Stimulated activated CD4-positive, alpha-beta T cell treated with anti-CD3 and anti-CD28 coated beads, Interleukin-4, amount 100 ng/mL, for 4 hours (primary cell): ENCODE results near the gene ACP2.
"Not testable (repeated sequence)": the region's sequence is repeated elsewhere in the genome, so short reads cannot be mapped to it uniquely, and the experiment has no call there.

ENCODE experiments used
- DNase-seq, 2 experiments: peaks; one replicate each; pipeline ENCODE4 v3.0.0-alpha.2; 2020

Gene ACP2

DNA sequence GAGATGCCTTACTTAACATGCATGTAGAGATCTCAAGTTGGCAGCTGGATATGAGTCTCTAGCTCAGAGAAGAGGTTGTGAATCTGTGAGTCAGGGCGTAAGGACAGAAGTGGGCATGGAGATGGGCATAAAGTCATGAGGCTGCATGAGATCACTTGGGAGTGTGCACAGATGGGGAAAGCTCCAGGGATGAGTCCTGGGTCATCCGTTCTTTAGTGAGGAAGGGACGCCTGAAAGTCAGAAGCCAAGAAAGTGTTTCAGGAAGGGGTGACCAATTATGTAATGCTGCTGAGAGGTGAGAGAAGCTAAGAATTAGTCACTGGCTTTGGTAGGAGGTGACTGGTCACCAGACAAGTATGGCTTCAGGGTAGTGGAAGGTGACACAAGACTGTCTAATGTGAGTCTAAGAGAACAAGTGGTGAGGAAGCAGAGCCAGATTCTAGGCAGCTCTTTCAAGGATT, 6.7 kb downstream of the ACP2 start:
- no peak for DNase-seq

- no peak for DNase-seq
Observed at GRCh38 chr11:47239852-47240251, 8.8 kb downstream of the ACP2 start.

DNA sequence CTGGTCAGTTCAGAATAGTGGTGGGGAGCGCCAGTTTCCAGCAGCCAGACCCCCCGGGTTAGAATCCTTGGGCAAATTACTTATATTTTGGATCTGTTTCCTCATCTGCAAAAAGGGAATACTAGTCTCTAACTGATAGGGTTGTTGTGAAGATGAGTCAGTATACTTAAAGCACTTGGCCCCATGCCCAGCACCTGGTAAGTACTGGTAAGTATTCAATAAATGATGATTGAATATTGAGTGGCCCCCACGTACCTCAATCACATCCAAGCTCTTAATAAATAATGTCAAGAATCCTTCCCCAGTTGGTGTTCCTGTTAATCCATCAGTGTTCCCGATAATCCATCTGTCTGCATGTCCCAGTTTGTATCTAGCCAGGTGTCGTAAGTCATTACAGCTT, 12.1 kb downstream of the ACP2 start:
- no peak for DNase-seq

- no peak for DNase-seq
Observed at GRCh38 chr11:47235163-47235562, 13.5 kb downstream of the ACP2 start.

DNA sequence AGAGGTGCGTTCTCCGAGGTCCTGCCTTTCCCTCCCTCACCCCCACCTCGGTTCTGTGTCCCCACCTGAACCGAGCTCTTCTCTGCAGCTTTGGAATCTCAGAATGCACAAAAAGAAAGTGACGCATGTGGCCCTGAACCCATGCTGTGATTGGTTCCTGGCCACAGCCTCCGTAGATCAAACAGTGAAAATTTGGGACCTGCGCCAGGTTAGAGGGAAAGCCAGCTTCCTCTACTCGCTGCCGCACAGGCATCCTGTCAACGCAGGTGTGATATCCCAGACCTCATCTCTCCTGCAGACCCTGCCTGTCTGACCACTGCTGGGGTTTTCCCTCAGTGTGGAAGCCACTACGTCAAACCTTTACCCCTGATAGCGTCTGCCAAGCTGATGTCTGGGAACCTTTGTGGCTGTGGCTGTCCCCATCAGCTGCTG, 13.9 kb downstream of the ACP2 start:
- DNase-seq, result peak; percentile 20 to 44

DNA sequence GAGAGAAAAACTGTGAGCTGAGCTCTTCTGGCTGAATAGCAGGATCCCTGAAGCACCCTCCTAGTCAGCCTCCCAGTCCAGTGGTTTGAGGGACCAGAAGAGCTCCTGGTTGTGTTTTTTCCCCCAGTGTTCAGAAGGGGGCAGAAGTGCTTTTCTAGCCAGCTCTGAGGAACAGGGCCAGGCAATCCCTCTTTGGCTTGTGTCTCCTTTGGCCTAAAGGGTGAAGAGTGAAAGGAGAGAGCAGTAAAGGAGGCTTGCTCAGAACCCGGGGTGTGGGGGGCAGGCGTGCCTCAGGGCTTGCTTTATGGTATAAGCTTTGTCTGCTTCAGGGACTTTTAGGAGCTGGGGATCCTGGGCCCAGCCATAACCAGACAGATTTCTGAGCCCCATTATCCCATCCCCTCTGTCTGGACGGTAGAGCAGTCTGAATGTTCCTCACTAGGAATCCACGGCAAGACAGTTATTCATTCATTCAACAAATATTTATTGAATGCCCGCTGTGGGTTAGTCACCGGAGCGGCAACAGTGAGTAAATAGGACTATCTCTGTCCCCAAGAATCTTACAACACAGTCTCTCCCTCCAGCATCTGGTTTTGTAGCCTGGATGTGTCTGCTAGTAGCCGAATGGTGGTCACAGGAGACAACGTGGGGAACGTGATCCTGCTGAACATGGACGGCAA, 14.5 kb downstream of the ACP2 start:
- DNase-seq, result no peak

- DNase-seq, result no peak
Observed at GRCh38 chr11:47233051-47233450, 15.6 kb downstream of the ACP2 start.

DNA sequence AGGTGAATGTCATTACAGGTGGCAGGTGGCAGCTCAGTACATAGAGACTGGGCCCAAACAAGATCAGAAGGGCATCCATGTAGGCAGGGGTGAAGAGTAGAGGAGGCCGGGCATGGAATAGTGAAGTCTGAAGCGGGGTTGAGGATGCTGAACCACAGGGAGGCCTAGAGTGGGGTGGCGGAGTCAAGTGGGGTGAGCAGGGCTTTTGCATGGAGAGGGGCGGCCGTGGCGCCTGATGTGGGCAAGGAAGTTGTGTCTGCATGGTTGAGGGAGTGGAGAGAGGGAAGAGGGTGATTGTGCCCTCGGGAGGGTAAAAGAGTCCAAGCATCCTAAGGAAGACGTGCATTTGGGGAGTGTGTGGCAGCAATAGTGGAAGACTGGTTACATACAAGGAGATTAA, 19.5 kb downstream of the ACP2 start:
- DNase-seq, result no peak

DNA sequence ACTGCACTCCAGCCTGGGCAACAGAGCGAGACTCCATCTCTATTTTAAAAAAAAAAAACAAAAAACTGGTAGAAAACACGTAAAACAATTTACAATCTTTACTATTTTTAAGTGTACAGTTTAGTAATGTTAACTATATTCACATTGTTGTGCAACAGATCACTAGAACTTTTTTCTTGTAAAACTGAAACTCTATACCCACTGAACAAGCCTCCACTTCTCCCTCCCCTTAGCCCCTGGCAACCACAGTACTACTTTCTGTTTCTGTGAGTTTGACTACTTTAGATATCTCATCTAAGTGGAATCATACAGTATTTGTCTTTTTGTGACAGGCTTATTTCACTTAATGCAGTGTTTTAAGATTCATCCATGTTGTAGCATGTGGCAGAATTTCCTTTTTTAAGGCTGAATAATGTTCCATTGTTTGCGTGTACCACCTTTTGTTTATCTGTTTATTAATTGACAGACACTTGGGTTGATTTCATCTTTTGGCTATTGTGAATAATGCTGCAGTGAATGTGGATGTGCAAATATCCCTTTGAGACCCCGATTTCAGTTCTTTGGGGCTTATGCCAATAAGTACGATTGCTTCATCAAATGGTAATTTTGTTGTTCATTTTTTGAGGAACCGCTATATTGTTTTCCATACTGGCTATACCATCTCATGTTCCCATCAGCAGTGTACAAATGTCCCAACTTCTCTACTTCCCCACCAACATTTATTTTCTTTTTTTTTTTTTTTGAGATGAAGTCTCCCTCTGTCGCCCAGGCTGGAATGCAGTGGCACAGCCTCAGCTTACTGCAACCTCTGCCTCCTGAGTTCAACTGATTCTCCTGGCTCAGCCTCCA, 22.8 kb downstream of the ACP2 start:
- DNase-seq, result no peak

GRCh38 chr11:47222696-47223095, 25.9 kb downstream of the ACP2 start:
- no peak for DNase-seq

- no peak for DNase-seq
Observed at GRCh38 chr11:47220401-47220821, 28.2 kb downstream of the ACP2 start.

DNA sequence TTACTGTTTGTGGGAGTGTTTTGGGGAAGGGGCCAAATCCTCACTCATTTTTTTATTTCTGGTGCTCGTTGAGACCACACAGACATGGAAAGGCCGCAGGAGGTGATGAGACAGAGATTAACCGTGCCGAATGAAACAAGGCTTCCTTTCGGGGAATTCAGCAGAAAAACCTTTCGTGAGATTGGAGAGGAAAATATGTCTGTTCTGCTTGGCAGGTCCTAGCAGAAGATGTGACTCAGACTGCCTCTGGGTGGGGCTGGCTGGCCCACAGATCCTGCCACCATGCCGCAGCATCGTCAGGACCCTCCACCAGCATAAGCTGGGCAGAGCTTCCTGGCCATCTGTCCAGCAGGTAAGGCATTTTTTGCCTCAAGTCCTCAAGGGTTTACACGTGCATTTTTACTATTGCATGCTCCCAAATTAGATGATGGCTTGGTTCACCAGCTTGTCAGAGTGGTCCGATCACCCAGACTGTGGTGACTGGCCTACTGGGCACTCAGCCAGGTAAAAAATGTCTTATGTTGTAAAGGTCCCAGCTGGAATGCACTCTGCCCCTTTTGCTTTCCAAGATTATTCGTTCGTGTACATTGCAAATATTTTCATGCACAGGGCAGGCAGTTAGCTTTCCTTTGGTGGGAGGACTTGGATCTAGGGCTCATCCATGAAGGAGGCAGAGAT, 32.4 kb downstream of the ACP2 start:
- peak; percentile 60 to 79 for DNase-seq

DNA sequence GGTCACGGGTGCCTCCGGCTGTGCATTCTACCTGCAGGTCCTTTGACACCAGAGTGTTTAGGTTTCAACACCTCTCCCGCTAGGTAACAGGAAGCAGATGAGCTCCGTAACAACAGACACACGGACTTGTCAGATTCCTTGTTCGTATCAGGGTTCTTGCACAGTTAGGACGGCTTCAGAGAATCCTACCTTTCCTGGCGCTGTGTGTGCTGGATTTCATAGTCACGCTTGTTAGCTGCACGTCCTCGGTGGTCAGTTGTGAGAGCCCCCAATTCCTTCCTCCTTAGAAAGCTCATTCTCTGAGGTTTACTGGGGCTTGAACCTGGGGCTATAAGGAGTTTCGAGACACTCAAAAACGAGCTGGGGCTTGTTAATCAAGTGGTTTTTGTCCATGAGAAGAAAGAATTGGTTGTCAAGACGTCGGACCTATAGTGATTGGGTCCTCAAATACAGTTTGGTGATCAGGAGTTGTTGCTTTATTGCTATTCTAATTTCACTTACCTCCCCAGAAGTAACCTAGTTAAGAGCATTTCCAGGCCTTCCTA, 33.2 kb downstream of the ACP2 start:
- no peak for DNase-seq

DNA sequence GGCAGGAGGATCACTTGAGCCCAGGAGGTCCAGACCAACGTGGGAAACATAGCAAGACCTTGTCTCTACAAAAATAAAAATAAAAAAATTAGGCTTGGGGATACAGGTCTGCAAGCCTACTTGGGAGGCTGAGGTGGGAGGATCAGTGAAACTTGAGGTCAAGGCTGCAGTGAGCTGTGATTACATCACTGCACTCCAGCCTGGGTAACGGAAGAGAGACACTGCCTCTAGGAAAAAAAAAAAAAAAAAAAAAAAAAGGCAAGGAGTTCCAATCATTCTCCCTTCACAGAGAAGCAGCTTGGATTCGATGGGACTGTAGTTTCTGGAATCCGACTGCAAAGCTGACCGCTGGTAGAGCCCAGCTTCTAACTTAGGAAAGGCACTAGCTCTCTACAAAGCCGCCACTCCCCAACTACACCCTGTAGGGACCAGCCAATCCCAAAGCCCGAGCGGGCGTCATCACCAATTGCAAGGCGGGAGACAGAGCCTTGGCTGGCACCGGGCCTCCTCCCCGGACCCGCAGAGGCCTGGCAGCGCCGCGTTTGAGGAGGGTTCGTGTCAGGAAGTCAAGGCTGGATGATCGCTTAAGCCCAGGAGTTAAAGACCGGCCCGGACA, 34.6 kb downstream of the ACP2 start:
- DNase-seq, result peak; percentile 74 to 85

DNA sequence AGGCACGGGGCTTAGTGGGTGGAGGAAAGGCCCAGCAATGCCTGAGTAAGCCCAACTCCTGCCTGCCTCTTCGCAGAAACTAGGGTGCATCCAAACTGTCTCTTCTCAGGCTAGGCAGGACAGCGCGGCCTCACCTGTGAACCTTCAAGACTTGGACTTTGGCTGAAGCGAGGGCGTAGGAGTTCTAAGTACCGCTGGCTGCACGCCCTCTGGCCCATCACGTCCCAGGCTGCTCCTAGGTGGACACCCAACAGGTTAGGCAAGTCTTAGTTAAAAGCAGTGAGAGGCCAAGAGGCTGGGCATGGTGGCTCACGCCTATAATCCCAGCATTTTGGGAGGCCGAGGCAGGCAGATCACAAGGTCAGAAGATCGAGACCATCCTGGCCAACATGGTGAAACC, 35.7 kb downstream of the ACP2 start:
- no peak for DNase-seq

DNA sequence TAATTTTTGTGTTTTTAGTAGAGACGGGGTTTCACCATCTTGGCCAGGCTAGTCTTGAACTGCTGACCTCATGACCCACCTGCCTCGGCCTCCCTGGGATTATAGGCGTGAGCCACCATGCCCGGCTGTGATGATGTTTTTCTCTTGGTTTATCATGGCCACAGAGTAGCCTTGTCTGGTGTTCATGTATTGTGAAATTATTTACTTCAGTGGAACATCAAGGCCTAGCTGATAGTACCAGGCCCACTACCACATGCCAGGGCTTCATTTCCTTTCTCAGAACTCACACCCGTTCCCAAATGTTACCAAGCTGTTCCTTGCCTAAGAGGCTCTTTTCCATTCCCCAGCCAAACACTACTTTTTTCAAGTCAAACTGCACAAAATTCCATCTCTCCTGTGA, 40.0 kb downstream of the ACP2 start:
- DNase-seq, result no peak

- not testable (repeated sequence) for DNase-seq
Observed at GRCh38 chr11:47208008-47208552, 40.5 kb downstream of the ACP2 start.

DNA sequence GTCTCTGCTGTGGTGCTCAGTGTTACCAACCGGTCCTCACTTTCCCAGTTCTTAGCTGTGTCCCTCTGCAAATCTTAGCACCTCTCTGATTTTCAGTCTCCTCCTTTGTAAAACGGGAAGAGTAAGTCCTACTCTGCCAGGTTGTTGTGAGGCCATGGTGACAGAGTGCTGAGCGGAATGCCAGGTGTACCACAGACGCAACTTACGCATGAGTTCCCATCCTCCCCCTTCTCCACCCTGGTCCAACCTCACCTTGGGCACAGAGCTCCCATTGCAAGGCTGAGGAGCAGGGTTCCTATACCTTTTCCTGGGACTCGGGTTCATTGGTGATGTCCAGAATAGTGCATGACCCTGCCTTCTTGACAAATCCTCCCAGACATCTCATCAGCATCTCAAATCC, 41.2 kb downstream of the ACP2 start:
- no peak for DNase-seq

DNA sequence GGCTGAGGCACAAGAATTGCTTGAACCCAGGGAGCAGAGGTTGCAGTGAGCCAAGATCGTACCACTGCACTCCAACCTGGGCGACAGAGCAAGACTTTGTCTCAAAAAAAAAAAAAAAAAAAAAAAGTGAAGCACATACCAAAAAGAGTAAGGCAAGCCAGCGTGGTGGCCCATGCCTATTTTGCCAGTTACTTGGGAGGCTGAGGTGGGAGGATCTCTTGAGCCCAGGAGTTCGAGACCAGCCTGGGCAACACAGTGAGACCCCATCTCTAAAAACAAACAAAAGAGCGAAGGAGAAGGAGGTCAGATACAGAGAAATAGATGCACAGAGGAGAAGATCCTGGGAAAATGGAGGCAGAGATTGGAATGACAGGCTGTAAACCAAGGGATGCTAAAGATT, 42.0 kb downstream of the ACP2 start:
- DNase-seq, result not testable (repeated sequence)

DNA sequence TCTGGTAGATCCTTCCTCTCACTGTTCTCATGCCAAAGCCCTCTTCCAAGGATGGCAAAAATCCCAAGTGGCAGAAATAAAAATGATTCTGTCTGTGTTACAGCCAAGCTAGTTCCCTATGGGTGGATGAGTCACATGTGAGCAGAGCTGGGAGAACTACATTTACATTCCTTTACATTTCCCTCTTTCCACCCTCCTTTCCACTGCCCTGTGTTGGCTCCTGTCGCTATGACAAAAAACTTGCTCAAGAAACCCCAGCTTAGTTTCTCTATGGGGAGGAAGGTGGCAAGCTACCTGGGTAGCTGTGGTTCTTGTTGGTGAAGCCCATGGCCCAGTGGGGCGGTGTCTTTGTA, 44.0 kb downstream of the ACP2 start:
- no peak for DNase-seq

DNA sequence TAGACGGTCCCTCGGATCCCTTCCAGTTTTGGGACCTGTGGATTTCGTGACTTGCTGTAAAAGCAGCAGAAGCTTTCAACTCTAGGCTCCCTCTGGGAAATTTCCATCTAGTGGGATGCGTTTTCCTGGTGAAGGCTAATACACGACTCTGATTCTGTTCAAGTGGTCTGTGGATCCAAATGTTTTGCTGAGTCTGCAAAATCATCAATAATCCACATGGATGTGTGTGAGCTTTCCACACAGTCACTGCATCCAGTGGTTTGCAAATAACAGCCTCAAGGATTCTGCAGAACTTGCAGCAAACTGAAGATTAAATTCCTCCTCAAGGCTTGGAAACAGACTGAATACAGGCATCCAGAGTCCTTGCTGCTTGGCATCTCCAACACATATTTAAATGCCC, 46.0 kb downstream of the ACP2 start:
- DNase-seq, result no peak

DNA sequence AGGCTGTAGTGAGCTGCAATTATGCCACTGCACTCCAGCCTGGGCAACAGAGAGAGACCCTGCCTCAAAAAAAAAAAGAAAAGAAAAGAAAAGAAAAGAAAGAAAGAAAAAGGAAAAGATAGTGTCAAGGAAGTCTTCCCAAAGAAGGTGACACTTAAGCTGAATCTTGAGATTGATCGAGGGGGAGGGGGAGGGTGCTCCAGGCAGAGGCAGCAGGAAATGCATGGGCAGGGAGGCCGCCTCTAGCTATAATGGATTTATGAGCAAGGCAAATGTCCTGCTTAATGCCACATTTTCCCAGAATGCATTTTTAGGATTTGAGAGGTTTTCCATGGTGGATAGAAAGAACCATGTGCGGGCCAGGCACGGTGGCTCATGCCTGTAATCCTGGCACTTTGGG, 47.6 kb downstream of the ACP2 start:
- DNase-seq, result no peak

- DNase-seq, result not testable (repeated sequence)
Observed at GRCh38 chr11:47198161-47198560, 50.5 kb downstream of the ACP2 start.
